ENCODE results near the gene EPC1.
"Not testable (repeated sequence)": the region's sequence is repeated elsewhere in the genome, so short reads cannot be mapped to it uniquely, and the experiment has no call there.

EPC1 gene

GRCh38 chr10:32372000-32372875 lies 25.3 kb upstream of the EPC1 start:
- peak; percentile 41 for DNase-seq

DNA sequence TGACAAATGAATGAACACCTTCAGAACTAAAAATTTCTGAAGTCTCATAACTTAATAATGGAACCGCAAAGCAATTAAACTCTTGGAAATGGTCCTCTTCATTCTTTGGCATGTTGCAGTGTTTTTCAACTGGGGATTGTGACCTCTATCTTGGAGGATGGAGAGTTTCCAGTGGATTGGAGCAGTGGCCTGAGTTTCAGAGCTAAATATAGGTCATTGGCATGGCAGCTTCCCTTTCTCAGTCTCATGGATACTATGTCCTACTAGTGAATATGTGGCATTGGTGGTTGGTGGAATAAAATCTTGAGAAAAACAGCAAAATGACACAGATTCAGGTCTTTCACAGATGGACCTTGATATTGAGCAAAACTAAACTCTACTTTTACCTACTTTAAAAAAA lies 24.1 kb upstream of the EPC1 start:
- no peak for DNase-seq

- peak; percentile 58 for DNase-seq
Measured at GRCh38 chr10:32367793-32368453, 21.0 kb upstream of the EPC1 start.

- DNase-seq = no peak
Measured at GRCh38 chr10:32366588-32366987, 19.6 kb upstream of the EPC1 start.

- DNase-seq = no peak
Measured at GRCh38 chr10:32366111-32366510, 19.2 kb upstream of the EPC1 start.

GRCh38 chr10:32365404-32365803 lies 18.4 kb upstream of the EPC1 start:
- not testable (repeated sequence) for DNase-seq

- no peak for DNase-seq
Measured at GRCh38 chr10:32362571-32362970, 15.6 kb upstream of the EPC1 start.

DNA sequence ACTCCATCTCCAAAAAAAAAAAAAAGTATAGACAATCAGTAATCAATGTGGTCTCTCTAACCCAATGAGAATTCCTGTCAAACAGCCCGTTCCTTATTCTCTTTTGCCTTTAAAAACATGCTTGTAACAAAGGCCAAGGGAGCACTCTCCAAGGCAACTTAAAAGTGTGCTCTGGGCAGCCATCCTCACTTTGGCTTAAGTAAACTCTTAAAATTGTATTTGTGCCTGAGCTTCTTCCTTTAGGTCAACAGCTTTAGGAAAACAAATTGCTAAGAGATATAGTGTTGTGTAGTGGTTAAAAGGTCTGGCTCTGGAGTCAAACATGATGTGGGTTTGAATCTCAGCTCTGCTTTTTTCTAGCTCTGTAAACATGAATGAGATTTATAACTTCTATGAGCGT lies 13.9 kb upstream of the EPC1 start:
- DNase-seq = no peak

DNA sequence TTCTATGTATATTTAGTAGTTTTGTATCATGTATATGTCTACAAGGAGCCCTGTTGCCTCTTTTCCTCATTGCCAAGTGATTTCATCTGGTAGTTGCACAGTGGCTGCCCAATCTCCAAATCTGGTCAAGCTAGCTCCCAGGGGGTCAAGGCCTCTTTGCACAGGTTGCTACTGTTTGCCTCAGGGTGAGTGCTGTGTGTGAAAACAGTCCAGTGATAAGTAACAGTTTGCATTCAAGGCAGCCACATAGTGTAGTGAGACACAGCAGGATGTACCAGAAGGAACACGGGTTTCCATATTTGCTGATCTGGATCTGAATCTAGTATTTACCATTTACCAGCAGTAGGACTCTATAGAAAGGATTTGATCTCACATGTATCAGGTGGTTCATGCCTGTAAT lies 13.3 kb upstream of the EPC1 start:
- DNase-seq = no peak

DNA sequence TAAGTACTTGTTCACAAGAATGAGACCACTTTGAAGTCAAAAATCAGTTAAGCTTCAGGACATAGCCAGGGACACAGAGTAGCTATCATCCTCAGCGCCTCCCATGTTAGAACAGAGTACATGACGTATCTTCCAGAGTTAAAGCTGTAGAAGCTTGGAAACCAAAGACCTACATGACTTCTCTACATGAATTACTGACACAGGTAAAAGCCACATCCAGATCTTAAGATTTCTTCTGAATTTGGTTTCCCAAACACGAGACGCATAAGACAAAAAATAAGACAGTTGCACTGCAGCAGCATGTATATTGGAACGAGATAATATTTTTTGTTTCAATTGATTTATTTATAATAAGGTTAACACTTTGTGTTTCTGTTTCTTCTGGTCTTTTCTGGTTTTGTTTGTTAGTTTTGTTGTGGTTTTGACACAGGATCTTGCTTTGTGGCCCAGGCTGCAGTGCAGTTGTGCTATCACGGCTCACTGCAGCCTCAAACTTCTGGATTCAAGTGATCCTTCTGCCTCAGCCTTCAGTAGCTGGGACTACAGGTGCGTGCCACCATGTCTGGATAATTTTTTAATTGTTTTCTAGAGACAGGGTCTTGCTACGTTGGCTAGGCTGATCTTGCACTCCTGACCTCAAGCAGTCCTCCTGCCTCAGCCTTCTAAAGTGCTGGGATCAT lies 10.2 kb upstream of the EPC1 start:
- no peak for DNase-seq

DNA sequence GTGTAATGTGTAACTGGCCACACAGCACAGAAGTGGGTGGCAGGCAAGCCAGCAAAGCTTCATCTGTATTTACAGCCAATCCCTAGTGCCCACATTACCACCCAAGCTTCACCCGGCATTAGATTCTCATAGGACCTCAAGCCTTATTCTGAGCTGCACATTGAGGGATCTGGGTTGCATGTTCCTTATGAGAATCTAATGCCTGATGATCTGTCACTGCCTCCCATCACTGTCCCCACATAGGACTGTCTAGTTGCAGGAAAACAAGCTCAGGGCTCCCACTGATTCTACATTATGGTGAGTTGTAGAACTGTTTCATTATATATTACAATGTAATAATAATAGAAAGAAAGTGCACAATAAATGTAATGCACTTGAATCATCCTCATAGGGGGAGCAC lies 7.7 kb upstream of the EPC1 start:
- not testable (repeated sequence) for DNase-seq

GRCh38 chr10:32350811-32351350 lies 3.9 kb upstream of the EPC1 start:
- no peak for DNase-seq

DNA sequence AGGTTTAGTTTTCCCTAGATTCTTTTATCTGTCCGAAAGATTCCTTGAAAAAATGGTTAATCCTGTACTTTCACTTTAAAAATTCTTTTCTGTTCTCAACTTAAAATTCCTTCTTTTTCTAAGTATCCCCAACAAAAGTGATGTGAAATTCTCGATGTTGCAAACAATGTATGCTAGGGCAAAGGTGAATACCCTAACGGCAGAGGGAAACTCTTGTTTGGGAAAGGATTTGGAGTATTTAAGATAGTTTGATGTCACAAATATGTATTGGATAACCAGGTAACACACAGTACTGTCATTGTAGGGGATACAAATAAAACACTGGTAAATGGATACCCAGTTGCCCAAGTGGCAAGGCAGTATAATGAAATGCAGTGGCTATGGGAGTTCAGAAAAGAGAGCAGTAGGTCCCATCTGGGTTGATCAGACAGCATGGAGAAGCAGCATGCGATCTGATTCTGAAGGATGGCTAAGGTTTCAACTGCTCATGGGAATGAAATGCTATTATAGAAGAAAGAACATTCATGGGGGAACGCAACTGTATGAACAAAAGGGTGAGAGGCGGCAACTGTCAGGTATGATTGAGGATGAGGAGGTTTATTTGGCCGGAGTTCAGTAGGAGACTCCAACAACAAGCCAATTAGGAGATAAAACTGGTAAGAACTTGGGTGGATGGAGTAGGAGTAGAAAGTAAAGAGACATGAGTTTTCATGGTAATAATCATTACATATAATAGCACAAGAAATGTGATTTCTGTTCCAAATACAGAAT lies 3.2 kb upstream of the EPC1 start:
- DNase-seq = no peak

- DNase-seq = no peak
Measured at GRCh38 chr10:32349199-32349585, 2.2 kb upstream of the EPC1 start.

DNA sequence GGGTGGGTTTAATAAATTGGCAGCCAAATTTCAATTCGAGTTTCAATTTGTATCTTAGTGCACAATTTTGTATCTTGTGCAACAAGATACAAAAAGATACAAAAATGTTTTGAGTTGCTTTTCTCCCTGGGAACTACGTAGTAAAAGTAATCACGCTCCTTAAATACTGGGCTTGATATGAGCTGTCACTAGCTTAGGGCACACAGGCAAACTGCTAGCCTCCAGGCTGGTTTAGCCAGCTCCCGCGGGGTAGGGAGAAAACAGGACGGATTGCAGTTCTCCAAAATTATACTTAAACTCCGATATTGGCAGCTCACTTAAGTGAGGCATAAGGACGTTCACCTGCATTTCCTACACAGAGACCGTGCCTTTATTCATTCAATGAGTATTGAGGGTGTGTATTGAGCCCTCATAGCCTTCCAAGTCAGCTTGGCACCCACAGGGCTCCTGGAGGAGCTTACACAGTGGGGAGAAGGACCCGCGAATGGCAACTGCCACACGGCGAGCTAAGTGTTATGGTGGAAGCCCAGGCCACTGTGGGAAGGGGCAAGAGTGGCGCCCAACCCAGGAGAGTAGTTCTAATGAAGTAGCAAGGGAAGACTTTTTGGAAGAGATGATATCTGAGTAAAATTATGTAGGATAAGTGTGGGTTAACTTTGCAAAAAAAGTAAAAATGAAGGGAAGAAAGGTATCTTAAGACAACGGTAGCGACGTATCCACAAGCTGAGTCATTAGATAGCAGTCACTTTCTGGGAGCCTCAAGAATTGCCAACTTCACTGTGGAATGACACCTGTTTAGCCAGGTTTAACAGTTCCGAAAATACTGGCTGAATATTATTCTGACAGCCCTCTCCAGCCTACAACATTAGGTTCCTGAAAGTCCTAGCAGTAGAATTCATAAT lies 1.6 kb upstream of the EPC1 start:
- no peak for DNase-seq

- DNase-seq = no peak
Measured at GRCh38 chr10:32347363-32348022, 535 bp upstream of the EPC1 start.

GRCh38 chr10:32346134-32346550 lies 816 bp downstream of the EPC1 start:
- peak; percentile 96 for DNase-seq

- DNase-seq = no peak
Measured at GRCh38 chr10:32341596-32341995, 5.4 kb downstream of the EPC1 start.

DNA sequence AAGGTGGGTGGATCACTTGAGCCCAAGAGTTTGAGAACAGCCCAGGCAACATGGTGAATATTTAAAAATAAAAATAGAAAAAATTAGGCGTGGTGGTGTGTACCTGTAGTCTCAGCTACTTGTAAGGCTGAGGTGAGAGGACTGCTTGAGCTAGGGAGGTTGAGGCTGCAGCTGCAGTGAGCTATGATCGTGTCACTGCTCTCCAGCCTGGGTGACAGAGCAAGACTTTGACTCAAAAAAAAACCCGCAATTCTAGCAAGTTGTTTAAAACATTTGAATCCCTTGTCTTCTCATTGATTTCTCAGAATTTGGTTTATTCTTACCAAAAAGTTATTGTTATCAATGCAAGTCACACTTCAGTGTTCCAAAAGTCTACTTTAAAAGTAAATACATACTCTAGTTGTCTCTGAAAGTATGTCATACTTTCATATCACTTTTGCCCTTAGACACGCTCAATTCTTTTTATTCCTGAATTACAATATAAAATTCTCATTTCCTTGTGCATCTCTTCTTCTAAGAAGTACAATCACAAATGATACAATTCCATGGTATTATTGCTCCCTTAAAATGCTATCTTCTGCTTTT lies 6.3 kb downstream of the EPC1 start:
- no peak for DNase-seq

DNA sequence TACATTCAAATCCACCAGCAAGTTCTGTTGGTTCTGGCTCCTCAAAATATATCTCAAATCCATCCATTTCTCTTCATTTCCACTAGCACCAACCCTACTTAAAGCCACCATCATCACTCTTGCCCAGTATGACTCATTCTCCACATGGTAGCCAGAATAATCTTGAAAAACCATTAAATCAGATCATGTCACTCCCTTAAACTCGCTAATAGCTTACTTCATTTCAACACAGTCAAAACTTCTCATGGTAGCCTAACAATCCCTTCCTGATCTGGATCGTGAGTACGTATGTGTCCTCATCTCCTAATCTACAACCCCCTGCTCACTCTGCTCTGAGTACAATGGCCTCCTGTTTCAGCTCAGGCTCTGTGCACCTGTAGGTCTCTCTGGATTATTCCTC lies 8.7 kb downstream of the EPC1 start:
- DNase-seq = no peak

DNA sequence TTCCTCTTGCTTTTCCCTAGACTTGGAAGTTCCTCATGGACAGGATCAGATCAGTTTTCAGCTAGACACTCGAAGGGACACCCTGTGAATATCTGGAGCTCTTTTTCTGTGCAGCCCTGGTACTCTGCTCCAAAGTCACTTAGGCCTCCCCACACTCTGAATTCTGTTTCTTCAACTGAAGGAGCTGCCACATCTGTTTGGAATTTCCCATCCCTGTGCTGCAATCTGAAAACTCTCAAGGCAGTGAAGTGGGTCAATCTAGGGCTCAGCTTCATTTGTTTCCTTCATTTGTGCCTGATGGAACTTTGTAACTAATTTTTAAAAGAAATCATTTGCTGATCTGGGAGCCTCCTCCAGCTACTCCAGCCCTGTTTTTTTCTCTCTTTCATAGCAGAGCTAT lies 9.6 kb downstream of the EPC1 start:
- DNase-seq = no peak

All from fibroblast of skin of right quadriceps (primary cell).